Neural cell (in vitro differentiated cells): ENCODE data around the gene RBFOX2. TPM values are rescaled to one million over a fixed set of nuclear protein-coding genes. Genes with fewer than 3 reads are reported as not detected.

ENCODE experiments used
- H2AFZ ChIP-seq: fragments of 200-600, 300-800 bp; sonication (generic), shearing (Covaris generic); 2 replicates; pipeline ENCODE4 v1.6.0; 2014; ENCODE audit warnings: low read depth, mild to moderate bottlenecking, antibody characterized with exemption, low read length, moderate library complexity
- H3F3A ChIP-seq: fragments of 200-600 bp; shearing (Covaris generic); 2 replicates; pipeline ENCODE4 v1.6.1; 2016; ENCODE audit warnings: mild to moderate bottlenecking, moderate library complexity, mixed read lengths, antibody characterized with exemption, low read length; ENCODE audit not compliant: insufficient read depth, poor library complexity, severe bottlenecking
- H3K27ac ChIP-seq: fragments of 200-600, 300-800 bp; sonication (generic), shearing (Covaris generic); 2 replicates; pipeline ENCODE4 v1.5.1; 2014; ENCODE audit warnings: mild to moderate bottlenecking, low read length, moderate library complexity
- H3K27me3 ChIP-seq: fragments of 300-800, 200-600 bp; sonication (generic), shearing (Covaris generic); 2 replicates; pipeline ENCODE4 v1.6.0; 2014; ENCODE audit warnings: mild to moderate bottlenecking, low read depth, low read length, moderate library complexity; ENCODE audit not compliant: insufficient read depth
- H3K36me3 ChIP-seq: fragments of 300-800, 200-600 bp; sonication (generic), shearing (Covaris generic); 2 replicates; pipeline ENCODE4 v1.5.1; 2014; ENCODE audit warnings: mild to moderate bottlenecking, antibody characterized with exemption, low read length, moderate library complexity; ENCODE audit not compliant: insufficient read depth
- H3K4me2 ChIP-seq: fragments of 300-800, 200-600 bp; sonication (generic), shearing (Covaris generic); 2 replicates; pipeline ENCODE4 v1.6.0; 2014; ENCODE audit warnings: mild to moderate bottlenecking, low read length
- H3K4me3 ChIP-seq: fragments of 300-800, 200-600 bp; sonication (generic), shearing (Covaris generic); 2 replicates; pipeline ENCODE4 v1.5.1; 2014; ENCODE audit warnings: mild to moderate bottlenecking, low read length, moderate library complexity
- H3K79me2 ChIP-seq: fragments of 200-600 bp; shearing (Covaris generic); replicated peaks from 2 replicates; pipeline ENCODE4 v1.6.0; 2014; ENCODE audit warnings: mild to moderate bottlenecking, low read length, moderate library complexity; ENCODE audit not compliant: insufficient read depth
- H3K9ac ChIP-seq: fragments of 300-800, 200-600 bp; sonication (generic), shearing (Covaris generic); 2 replicates; pipeline ENCODE4 v1.6.1; 2016; ENCODE audit warnings: mild to moderate bottlenecking, low read length, mixed read lengths
- H3K9me2 ChIP-seq: fragments of 200-600 bp; shearing (Covaris generic); 2 replicates; pipeline ENCODE4 v1.6.1; 2016; ENCODE audit warnings: mild to moderate bottlenecking, low read length, mixed read lengths; ENCODE audit not compliant: insufficient read depth
- H3K9me3 ChIP-seq: fragments of 200-600, 300-800 bp; sonication (generic), shearing (Covaris generic); 2 replicates; pipeline ENCODE4 v1.6.1; 2016; ENCODE audit warnings: mild to moderate bottlenecking, mixed run types, low read length, moderate library complexity, mixed read lengths
- H4K20me1 ChIP-seq: fragments of 200-600 bp; shearing (Covaris generic); 2 replicates; pipeline ENCODE4 v1.6.1; 2016; ENCODE audit warnings: mild to moderate bottlenecking, mixed run types; ENCODE audit not compliant: insufficient read depth
- EP300 ChIP-seq: fragments of 450-650 bp; conservative IDR thresholded peaks from 2 replicates; pipeline ENCODE4 v1.6.1; 2014; ENCODE audit warnings: antibody characterized with exemption, mild to moderate bottlenecking, moderate library complexity; ENCODE audit not compliant: poor library complexity, severe bottlenecking
- EZH2 ChIP-seq: fragments of 200-600, 300-800 bp; shearing (Covaris generic), sonication (generic); IDR thresholded peaks from 2 replicates; pipeline ENCODE4 v1.6.1; 2014; ENCODE audit warnings: antibody characterized with exemption, low read length, borderline replicate concordance, mild to moderate bottlenecking; ENCODE audit not compliant: insufficient read depth, poor library complexity, severe bottlenecking
- MXI1 ChIP-seq: fragments of 450-650 bp; conservative IDR thresholded peaks from 2 replicates; pipeline ENCODE4 v1.6.1; 2014; ENCODE audit warnings: antibody characterized with exemption, mild to moderate bottlenecking; ENCODE audit not compliant: poor library complexity, severe bottlenecking
- POLR2AphosphoS5 ChIP-seq: IDR thresholded peaks from 2 replicates; pipeline ENCODE4 v1.6.1; 2012
- RAD21 ChIP-seq: fragments of 450-650 bp; conservative IDR thresholded peaks from 2 replicates; pipeline ENCODE4 v1.6.1; 2014; ENCODE audit warnings: antibody characterized with exemption, mild to moderate bottlenecking, moderate library complexity
- SMC3 ChIP-seq: fragments of 450-650 bp; conservative IDR thresholded peaks from 2 replicates; pipeline ENCODE4 v1.6.1; 2014; ENCODE audit warnings: antibody characterized with exemption, mild to moderate bottlenecking, moderate library complexity; ENCODE audit not compliant: poor library complexity
- TAF1 ChIP-seq: IDR thresholded peaks from 2 replicates; pipeline ENCODE4 v1.6.1; 2012; ENCODE audit warnings: low read depth
- polyA minus RNA-seq: library from RNA; depleted of rRNA, polyadenylated mRNA; stranded (reverse); fragments of >200 nt; gene quantifications from 2 replicates; pipeline ENCODE4 v1.2.3, GENCODE V29; 2014
- polyA plus RNA-seq: library from polyadenylated mRNA; depleted of rRNA; stranded (reverse); fragments of >200 nt; gene quantifications from 2 replicates; pipeline ENCODE4 v1.2.3, GENCODE V29; 2014
- TF ChIP-seq, protein P1 (sequence below): IDR thresholded peaks from 2 replicates; pipeline ENCODE4 v1.6.1; 2012; ENCODE audit warnings: borderline replicate concordance
- TF ChIP-seq, protein P2 (sequence below): fragments of 450-650 bp; IDR thresholded peaks from 2 replicates; pipeline ENCODE4 v1.5.1; 2014; ENCODE audit warnings: antibody characterized with exemption, mild to moderate bottlenecking, moderate library complexity; ENCODE audit not compliant: poor library complexity, severe bottlenecking

The RBFOX2 gene, protein sequence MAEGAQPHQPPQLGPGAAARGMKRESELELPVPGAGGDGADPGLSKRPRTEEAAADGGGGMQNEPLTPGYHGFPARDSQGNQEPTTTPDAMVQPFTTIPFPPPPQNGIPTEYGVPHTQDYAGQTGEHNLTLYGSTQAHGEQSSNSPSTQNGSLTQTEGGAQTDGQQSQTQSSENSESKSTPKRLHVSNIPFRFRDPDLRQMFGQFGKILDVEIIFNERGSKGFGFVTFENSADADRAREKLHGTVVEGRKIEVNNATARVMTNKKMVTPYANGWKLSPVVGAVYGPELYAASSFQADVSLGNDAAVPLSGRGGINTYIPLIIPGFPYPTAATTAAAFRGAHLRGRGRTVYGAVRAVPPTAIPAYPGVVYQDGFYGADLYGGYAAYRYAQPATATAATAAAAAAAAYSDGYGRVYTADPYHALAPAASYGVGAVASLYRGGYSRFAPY
- polyA plus RNA-seq = 529 and 585 TPM in 2 replicates
- polyA minus RNA-seq = 1,037 and 1,086 TPM in 2 replicates

DNA sequence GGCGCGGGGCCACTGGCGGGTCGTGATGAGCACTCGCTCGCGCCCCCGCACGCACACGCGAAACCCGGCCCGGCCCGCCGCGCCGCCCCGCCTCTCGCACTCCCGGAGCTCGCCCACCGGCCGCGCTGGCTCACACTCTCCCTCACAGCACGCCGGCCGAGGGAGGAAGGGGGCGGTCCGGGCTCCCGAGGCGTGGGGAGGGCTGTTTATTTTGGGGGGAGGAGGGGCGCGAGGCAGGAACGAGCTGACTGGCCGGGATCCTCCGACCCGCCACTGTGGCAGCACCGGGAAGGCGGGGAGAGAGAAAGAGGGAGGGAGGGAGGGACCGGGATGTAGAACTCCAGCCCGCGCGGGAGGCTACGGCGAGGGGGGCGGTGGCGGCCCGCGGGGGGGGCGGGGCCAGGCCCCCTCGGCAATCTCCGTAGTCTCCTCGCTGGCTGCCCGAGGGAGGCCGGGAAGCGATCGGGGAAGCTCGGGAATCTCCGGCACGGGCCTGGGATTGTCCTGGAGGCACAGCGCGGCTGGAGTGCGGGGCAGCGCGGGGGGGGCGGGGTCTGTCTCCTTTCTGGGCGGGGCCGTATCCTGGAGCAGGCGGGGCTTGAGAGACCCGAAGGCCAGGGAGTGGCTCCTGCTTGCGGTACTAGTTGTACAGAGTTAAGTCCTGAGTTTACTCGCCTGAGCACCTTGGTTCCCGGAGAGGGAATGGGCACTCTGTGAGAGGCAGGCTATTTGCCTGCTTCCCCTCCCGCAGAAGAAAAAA, at the start of gene RBFOX2:
Gene RBFOX2 (minus strand): TSS at position 179 of the 760 bp plus-strand sequence. CDS start 399 bp downstream, outside the sequence.
- Histone ChIP-seq H3K79me2 (peaks cover 29% of the 10 kb centered on the region), H3K27ac (peak within 1 kb of the TSS; percentile 83), H3F3A (no peaks in the 10 kb centered on the region), H4K20me1 (no peaks in the 10 kb centered on the region), H3K4me3 (peak within 1 kb of the TSS; percentile 73), H3K9me3 (no peaks in the 10 kb centered on the region), H3K36me3 (no peaks in the 10 kb centered on the region), H3K9ac (peak within 1 kb of the TSS; percentile 81), H3K4me2 (peak within 1 kb of the TSS; percentile 100), H2AFZ (no peak within 1 kb of the TSS), H3K9me2 (no peaks in the 10 kb centered on the region), H3K27me3 (no peaks in the 10 kb centered on the region)
- TF ChIP-seq POLR2AphosphoS5 (peak; percentile 70), TAF1 (no peak)

DNA sequence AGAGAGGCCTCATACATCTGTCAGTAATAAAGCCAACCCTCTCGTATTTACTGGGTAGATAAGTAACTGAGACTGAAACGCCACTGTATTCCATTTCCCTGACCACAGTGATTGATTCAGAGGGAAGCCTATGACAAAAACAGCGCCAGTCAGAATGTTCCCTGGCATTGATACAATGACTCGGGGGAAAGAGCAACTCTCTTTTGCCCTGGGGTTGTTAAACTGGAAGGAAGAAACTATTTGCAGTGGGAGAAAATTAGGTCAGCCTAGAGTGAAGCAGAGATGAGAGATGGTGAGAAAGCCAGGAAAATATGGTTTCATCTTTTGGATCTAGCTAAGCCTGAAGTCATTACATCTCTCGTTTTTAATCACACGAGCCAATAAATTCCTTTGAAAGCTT, 48.6 kb upstream of the RBFOX2 start:
- no peaks in the 10 kb centered on the region for H3F3A ChIP-seq
- TF ChIP-seq, protein P1, sequence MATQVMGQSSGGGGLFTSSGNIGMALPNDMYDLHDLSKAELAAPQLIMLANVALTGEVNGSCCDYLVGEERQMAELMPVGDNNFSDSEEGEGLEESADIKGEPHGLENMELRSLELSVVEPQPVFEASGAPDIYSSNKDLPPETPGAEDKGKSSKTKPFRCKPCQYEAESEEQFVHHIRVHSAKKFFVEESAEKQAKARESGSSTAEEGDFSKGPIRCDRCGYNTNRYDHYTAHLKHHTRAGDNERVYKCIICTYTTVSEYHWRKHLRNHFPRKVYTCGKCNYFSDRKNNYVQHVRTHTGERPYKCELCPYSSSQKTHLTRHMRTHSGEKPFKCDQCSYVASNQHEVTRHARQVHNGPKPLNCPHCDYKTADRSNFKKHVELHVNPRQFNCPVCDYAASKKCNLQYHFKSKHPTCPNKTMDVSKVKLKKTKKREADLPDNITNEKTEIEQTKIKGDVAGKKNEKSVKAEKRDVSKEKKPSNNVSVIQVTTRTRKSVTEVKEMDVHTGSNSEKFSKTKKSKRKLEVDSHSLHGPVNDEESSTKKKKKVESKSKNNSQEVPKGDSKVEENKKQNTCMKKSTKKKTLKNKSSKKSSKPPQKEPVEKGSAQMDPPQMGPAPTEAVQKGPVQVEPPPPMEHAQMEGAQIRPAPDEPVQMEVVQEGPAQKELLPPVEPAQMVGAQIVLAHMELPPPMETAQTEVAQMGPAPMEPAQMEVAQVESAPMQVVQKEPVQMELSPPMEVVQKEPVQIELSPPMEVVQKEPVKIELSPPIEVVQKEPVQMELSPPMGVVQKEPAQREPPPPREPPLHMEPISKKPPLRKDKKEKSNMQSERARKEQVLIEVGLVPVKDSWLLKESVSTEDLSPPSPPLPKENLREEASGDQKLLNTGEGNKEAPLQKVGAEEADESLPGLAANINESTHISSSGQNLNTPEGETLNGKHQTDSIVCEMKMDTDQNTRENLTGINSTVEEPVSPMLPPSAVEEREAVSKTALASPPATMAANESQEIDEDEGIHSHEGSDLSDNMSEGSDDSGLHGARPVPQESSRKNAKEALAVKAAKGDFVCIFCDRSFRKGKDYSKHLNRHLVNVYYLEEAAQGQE = no peak
- TF ChIP-seq TAF1 (no peak), RAD21 (no peak), MXI1 (no peak), POLR2AphosphoS5 (no peak), EP300 (no peak), EZH2 (no peak), SMC3 (no peak)
- TF ChIP-seq, protein P2, sequence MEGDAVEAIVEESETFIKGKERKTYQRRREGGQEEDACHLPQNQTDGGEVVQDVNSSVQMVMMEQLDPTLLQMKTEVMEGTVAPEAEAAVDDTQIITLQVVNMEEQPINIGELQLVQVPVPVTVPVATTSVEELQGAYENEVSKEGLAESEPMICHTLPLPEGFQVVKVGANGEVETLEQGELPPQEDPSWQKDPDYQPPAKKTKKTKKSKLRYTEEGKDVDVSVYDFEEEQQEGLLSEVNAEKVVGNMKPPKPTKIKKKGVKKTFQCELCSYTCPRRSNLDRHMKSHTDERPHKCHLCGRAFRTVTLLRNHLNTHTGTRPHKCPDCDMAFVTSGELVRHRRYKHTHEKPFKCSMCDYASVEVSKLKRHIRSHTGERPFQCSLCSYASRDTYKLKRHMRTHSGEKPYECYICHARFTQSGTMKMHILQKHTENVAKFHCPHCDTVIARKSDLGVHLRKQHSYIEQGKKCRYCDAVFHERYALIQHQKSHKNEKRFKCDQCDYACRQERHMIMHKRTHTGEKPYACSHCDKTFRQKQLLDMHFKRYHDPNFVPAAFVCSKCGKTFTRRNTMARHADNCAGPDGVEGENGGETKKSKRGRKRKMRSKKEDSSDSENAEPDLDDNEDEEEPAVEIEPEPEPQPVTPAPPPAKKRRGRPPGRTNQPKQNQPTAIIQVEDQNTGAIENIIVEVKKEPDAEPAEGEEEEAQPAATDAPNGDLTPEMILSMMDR = no peak
- H3K9me3 ChIP-seq = no peaks in the 10 kb centered on the region
- no peaks in the 10 kb centered on the region for H3K79me2 ChIP-seq
- no peaks in the 10 kb centered on the region for H4K20me1 ChIP-seq
- H3K27ac ChIP-seq = no peak overlapping the region
- H2AFZ ChIP-seq = no peak overlapping the region
- H3K4me2 ChIP-seq = no peak overlapping the region
- H3K9me2 ChIP-seq = no peaks in the 10 kb centered on the region
- no peaks in the 10 kb centered on the region for H3K27me3 ChIP-seq
- no peak overlapping the region for H3K9ac ChIP-seq
- no peak overlapping the region for H3K4me3 ChIP-seq
- no peaks in the 10 kb centered on the region for H3K36me3 ChIP-seq
